Measurements from ENCODE around the gene PARD3B. TPM values are rescaled to one million over a fixed set of nuclear protein-coding genes. Genes with fewer than 3 reads are reported as not detected.

Gene PARD3B
- total RNA-seq, 1 experiment from 2014 or later = 2.0 TPM

DNA sequence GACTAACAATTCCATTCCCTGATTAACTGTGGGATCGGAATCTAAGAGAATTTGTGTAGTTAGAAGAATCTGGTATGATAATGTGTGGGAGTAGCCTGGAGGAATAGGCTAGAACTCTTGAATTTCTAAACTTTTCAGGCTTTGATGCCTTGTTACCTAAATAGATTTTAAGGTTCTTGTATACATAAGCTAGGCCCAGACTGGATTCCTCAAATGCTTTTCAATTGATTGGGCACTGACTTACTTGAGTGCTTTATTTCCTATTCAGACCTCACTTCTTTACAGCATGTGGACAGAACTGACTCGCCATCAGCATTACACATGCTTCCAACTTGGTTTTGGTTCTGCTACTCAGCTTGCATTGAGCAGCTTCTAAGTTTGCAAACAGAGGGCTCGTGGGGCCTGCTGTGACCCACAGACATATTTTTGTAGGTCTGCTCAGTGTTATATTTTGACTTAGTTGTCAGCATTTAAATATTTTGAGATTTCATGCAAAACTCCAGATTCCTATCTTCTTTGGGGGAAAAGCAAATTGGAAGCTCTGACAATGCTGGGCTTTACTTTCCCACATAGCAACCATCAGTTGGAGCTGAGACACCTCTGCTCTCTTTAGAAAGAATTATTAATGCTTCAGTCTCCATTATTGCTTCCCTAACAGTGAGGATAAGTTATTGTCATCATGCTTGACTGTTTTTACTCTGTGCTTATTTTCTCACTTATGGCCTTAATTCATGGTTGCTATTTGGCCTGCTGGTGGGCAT, 5.7 kb downstream of the PARD3B start:
- BruUV-seq (replicated peaks) = no TSS peak
- DNase-seq (ENCODE audit: low read depth, low spot score) (no peak), ATAC-seq (no peak)
- RAD21 ChIA-PET (ENCODE audit: low non-redundant PET in 1 of 2, low total read pairs in 2 of 2, uncharacterized antibody in 2 of 2, unreplicated experiment in 2 of 2) = no interaction called here
- Histone ChIP-seq H3K4me3 (replicated peaks in 1 of 2; ENCODE audit: low read depth in 1 of 2, low read length in 2 of 2) (no peak overlapping the region), H2AFZ (ENCODE audit: low read depth, low read length, poor library complexity, severe bottlenecking) (no peak overlapping the region), H3K27me3 (ENCODE audit: insufficient read depth, low read length) (no peaks in the 10 kb centered on the region), H3K9ac (ENCODE audit: low read length) (no peak overlapping the region), H3K79me2 (ENCODE audit: insufficient read depth, low read length) (no peaks in the 10 kb centered on the region), H3K4me2 (ENCODE audit: low read length) (no peak overlapping the region), H3K9me3 (ENCODE audit: control insufficient read depth in 1 of 2, insufficient read depth in 1 of 2, low read depth in 1 of 2, low read length in 2 of 2) (no peaks in the 10 kb centered on the region), H4K20me1 (ENCODE audit: insufficient read depth) (no peaks in the 10 kb centered on the region), H3K36me3 (ENCODE audit: control insufficient read depth in 1 of 2, insufficient read depth in 2 of 2, low read length in 2 of 2) (no peaks in the 10 kb centered on the region), H3K4me1 (ENCODE audit: control insufficient read depth in 1 of 2, insufficient read depth in 2 of 2, low read length in 2 of 2) (peaks cover 1 to 3% of the 10 kb centered on the region in 2 experiments; a peak in 1 of 4 replicates), H3K27ac (ENCODE audit: low read depth, low read length) (no peak overlapping the region), H3K9me2 (ENCODE audit: insufficient read depth) (no peaks in the 10 kb centered on the region)
- POLR2A ChIA-PET = no interaction called here
- TF ChIP-seq RAD21 (IDR thresholded peaks at IDR 0.05; ENCODE audit: low read depth) = no peak
- no peak for TF ChIP-seq POLR2A (IDR thresholded peaks at IDR 0.05; ENCODE audit: borderline replicate concordance, extremely low read depth, insufficient read depth, insufficient read length)
- no peak for TF ChIP-seq YY1 (IDR thresholded peaks at IDR 0.05; ENCODE audit: extremely low read depth, insufficient replicate concordance, low read depth, low read length)
- no peak for TF ChIP-seq ZNF274 (IDR thresholded peaks at IDR 0.05; ENCODE audit: low read depth, low read length)
- no peak for TF ChIP-seq ELF1 (IDR thresholded peaks at IDR 0.05; ENCODE audit: borderline replicate concordance, low read depth)
- TF ChIP-seq, protein P1, sequence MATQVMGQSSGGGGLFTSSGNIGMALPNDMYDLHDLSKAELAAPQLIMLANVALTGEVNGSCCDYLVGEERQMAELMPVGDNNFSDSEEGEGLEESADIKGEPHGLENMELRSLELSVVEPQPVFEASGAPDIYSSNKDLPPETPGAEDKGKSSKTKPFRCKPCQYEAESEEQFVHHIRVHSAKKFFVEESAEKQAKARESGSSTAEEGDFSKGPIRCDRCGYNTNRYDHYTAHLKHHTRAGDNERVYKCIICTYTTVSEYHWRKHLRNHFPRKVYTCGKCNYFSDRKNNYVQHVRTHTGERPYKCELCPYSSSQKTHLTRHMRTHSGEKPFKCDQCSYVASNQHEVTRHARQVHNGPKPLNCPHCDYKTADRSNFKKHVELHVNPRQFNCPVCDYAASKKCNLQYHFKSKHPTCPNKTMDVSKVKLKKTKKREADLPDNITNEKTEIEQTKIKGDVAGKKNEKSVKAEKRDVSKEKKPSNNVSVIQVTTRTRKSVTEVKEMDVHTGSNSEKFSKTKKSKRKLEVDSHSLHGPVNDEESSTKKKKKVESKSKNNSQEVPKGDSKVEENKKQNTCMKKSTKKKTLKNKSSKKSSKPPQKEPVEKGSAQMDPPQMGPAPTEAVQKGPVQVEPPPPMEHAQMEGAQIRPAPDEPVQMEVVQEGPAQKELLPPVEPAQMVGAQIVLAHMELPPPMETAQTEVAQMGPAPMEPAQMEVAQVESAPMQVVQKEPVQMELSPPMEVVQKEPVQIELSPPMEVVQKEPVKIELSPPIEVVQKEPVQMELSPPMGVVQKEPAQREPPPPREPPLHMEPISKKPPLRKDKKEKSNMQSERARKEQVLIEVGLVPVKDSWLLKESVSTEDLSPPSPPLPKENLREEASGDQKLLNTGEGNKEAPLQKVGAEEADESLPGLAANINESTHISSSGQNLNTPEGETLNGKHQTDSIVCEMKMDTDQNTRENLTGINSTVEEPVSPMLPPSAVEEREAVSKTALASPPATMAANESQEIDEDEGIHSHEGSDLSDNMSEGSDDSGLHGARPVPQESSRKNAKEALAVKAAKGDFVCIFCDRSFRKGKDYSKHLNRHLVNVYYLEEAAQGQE (IDR thresholded peaks at IDR 0.05; ENCODE audit: low read depth) = no peak
- no peak for TF ChIP-seq SIN3A (IDR thresholded peaks at IDR 0.05; ENCODE audit: low read depth)
- TF ChIP-seq, protein P2, sequence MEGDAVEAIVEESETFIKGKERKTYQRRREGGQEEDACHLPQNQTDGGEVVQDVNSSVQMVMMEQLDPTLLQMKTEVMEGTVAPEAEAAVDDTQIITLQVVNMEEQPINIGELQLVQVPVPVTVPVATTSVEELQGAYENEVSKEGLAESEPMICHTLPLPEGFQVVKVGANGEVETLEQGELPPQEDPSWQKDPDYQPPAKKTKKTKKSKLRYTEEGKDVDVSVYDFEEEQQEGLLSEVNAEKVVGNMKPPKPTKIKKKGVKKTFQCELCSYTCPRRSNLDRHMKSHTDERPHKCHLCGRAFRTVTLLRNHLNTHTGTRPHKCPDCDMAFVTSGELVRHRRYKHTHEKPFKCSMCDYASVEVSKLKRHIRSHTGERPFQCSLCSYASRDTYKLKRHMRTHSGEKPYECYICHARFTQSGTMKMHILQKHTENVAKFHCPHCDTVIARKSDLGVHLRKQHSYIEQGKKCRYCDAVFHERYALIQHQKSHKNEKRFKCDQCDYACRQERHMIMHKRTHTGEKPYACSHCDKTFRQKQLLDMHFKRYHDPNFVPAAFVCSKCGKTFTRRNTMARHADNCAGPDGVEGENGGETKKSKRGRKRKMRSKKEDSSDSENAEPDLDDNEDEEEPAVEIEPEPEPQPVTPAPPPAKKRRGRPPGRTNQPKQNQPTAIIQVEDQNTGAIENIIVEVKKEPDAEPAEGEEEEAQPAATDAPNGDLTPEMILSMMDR (IDR thresholded peaks at IDR 0.05 in 2 of 3, conservative IDR thresholded peaks at IDR 0.05 in 1 of 3; ENCODE audit: borderline replicate concordance in 1 of 3, insufficient read depth in 1 of 3, low read depth in 2 of 3, low read length in 2 of 3) = no peak
- TF ChIP-seq, protein P3, sequence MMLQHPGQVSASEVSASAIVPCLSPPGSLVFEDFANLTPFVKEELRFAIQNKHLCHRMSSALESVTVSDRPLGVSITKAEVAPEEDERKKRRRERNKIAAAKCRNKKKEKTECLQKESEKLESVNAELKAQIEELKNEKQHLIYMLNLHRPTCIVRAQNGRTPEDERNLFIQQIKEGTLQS (IDR thresholded peaks at IDR 0.05) = no peak
- TF ChIP-seq, protein P4, sequence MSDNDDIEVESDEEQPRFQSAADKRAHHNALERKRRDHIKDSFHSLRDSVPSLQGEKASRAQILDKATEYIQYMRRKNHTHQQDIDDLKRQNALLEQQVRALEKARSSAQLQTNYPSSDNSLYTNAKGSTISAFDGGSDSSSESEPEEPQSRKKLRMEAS (IDR thresholded peaks at IDR 0.05) = no peak
- TF ChIP-seq CEBPB (IDR thresholded peaks at IDR 0.05; ENCODE audit: low read depth) = no peak
- intact Hi-C loops (cut with micrococcal nuclease) = no loop called here
- CTCF ChIA-PET = no interaction called here
